Measurements from ENCODE around the gene RFC1. TPM values are rescaled to one million over a fixed set of nuclear protein-coding genes. Genes with fewer than 3 reads are reported as not detected.

The RFC1 gene
- polyA plus RNA-seq, 1 of the 3 experiments (the other 2 are of a cell fraction): 14.9 TPM

- no peak overlapping the region for H3K9ac ChIP-seq
- WGBS (ENCODE audit: low lambda C conversion rate): 91% methylated on average over 4 of the region's 4 CpGs
- no peak overlapping the region for H3K4me3 ChIP-seq (ENCODE audit: low read depth in 2 of 2, low read length in 1 of 2)
- H3K9me2 ChIP-seq: no peaks in the 10 kb centered on the region
- DNase-seq: peak; percentile 28
- no peaks in the 10 kb centered on the region for H3K9me3 ChIP-seq
- ChIA-PET POLR2A (no interaction called here), CTCF (no interaction called here)
- peaks cover 0 to 24% of the 10 kb centered on the region in 2 experiments; a peak in 2 of 4 replicates for H3K4me1 ChIP-seq (ENCODE audit: control insufficient read depth in 1 of 2, insufficient read depth in 2 of 2, low read depth in 1 of 2, low read length in 1 of 2)
- H3K36me3 ChIP-seq (replicated peaks in 1 of 2; ENCODE audit: control insufficient read depth in 1 of 2, insufficient read depth in 2 of 2, low read length in 1 of 2): peaks cover 9 to 31% of the 10 kb centered on the region in 2 experiments
- no peak overlapping the region for H2AFZ ChIP-seq (ENCODE audit: low read depth)
- no peaks in the 10 kb centered on the region for H3F3A ChIP-seq (replicated peaks; ENCODE audit: insufficient read depth)
- H3K79me2 ChIP-seq (ENCODE audit: insufficient read depth): no peaks in the 10 kb centered on the region
- no peaks in the 10 kb centered on the region for H4K20me1 ChIP-seq (ENCODE audit: insufficient read depth)
- TF ChIP-seq TAF1 (IDR thresholded peaks at IDR 0.05; ENCODE audit: borderline replicate concordance, low read depth, low read length): no peak
- peak in 1 of 2 experiments; percentile 53; a peak in 1 of 4 replicates for TF ChIP-seq EP300 (IDR thresholded peaks at IDR 0.05; ENCODE audit: borderline replicate concordance in 1 of 2, low read depth in 1 of 2, low read length in 1 of 2)
- TF ChIP-seq CTCF (IDR thresholded peaks at IDR 0.05): no peak
- TF ChIP-seq RCOR1 (IDR thresholded peaks at IDR 0.05; ENCODE audit: low read length): 0 out of 2 replicates have a peak, but pooled peaks have one; percentile 60
- peak overlapping the region in 1 of 2 experiments; percentile 72; a peak in 2 of 4 replicates for H3K27ac ChIP-seq (ENCODE audit: low read depth in 2 of 2, low read length in 1 of 2)
- no peak overlapping the region for H3K4me2 ChIP-seq
- H3K27me3 ChIP-seq (ENCODE audit: insufficient read depth): no peaks in the 10 kb centered on the region
Observed at GRCh38 chr4:39274503-39274902, 91.7 kb downstream of the RFC1 start.

- Histone ChIP-seq H3K36me3 (replicated peaks in 1 of 2; ENCODE audit: control insufficient read depth in 1 of 2, insufficient read depth in 2 of 2, low read length in 1 of 2) (peaks cover 4 to 7% of the 10 kb centered on the region in 2 experiments), H3K9me2 (no peaks in the 10 kb centered on the region), H3K9me3 (no peaks in the 10 kb centered on the region), H3K4me3 (ENCODE audit: low read depth in 2 of 2, low read length in 1 of 2) (no peak overlapping the region), H3F3A (replicated peaks; ENCODE audit: insufficient read depth) (peaks cover 3% of the 10 kb centered on the region), H3K4me2 (no peak overlapping the region), H3K27ac (ENCODE audit: low read depth in 2 of 2, low read length in 1 of 2) (no peak overlapping the region), H3K79me2 (ENCODE audit: insufficient read depth) (no peaks in the 10 kb centered on the region), H2AFZ (ENCODE audit: low read depth) (no peak overlapping the region), H4K20me1 (ENCODE audit: insufficient read depth) (no peaks in the 10 kb centered on the region), H3K4me1 (ENCODE audit: control insufficient read depth in 1 of 2, insufficient read depth in 2 of 2, low read depth in 1 of 2, low read length in 1 of 2) (no peaks in the 10 kb centered on the region), H3K9ac (no peak overlapping the region), H3K27me3 (ENCODE audit: insufficient read depth) (no peaks in the 10 kb centered on the region)
- TF ChIP-seq ZBTB33 (IDR thresholded peaks at IDR 0.05; ENCODE audit: borderline replicate concordance, low read depth): no peak
- TF ChIP-seq REST (IDR thresholded peaks at IDR 0.05; ENCODE audit: low read depth, low read length): no peak
- no peak for TF ChIP-seq FOXJ3 (CRISPR knock-in tag; IDR thresholded peaks at IDR 0.05)
- 100% methylated on average over 2 of the region's 2 CpGs for WGBS (ENCODE audit: low lambda C conversion rate)
- POLR2A ChIA-PET: no interaction called here
- no peak for DNase-seq
- CTCF ChIA-PET: no interaction called here
Observed at GRCh38 chr4:39263895-39264294, 102.3 kb downstream of the RFC1 start.
